Fibroblast of the aortic adventitia (primary cell): ENCODE measurements around the gene CLECL1. TPM values are rescaled to one million over a fixed set of nuclear protein-coding genes. Genes with fewer than 3 reads are reported as not detected.

Source experiments
- DNase-seq: peaks from one replicate; pipeline ENCODE4 v3.0.0-alpha.2; 2010; ENCODE audit warnings: low read depth
- H3K4me3 ChIP-seq: 2 replicates; pipeline ENCODE4 v1.5.1; 2011; ENCODE audit warnings: low read depth, mild to moderate bottlenecking, control low read depth, low read length, moderate library complexity
- total RNA-seq: library from RNA; depleted of rRNA; stranded (reverse); fragments of >200 nt; gene quantifications from 2 replicates; pipeline ENCODE4 v1.2.3, GENCODE V29; 2012; ENCODE audit warnings: low replicate concordance
- TF ChIP-seq, protein P1 (sequence below): IDR thresholded peaks from 2 replicates; pipeline ENCODE4 v1.5.1; 2011; ENCODE audit warnings: mild to moderate bottlenecking, low read length, control low read depth, inconsistent platforms; ENCODE audit not compliant: insufficient read depth

CLECL1 gene
- total RNA-seq, 1 donor: not detected

DNA sequence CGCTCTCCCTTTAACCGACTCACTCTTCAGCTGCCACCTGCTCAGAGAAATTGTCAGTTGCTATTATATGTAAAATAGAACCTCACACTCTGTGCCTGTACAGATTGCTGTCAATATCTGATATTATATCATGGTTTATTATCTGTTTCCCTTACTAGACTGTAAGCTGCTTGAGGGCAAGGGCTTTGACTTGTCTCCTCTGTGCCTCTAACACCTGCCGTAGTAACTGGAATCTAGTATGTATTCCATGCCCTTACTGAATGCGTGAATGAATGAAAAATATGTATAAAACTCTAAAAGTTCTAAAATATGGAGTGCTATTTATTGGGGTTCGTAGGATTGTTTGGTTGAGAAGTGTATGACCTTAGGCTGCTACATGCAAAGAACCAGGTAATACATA, 29.5 kb upstream of the CLECL1 start:
- H3K4me3 ChIP-seq: no peak overlapping the region
- TF ChIP-seq, protein P1, sequence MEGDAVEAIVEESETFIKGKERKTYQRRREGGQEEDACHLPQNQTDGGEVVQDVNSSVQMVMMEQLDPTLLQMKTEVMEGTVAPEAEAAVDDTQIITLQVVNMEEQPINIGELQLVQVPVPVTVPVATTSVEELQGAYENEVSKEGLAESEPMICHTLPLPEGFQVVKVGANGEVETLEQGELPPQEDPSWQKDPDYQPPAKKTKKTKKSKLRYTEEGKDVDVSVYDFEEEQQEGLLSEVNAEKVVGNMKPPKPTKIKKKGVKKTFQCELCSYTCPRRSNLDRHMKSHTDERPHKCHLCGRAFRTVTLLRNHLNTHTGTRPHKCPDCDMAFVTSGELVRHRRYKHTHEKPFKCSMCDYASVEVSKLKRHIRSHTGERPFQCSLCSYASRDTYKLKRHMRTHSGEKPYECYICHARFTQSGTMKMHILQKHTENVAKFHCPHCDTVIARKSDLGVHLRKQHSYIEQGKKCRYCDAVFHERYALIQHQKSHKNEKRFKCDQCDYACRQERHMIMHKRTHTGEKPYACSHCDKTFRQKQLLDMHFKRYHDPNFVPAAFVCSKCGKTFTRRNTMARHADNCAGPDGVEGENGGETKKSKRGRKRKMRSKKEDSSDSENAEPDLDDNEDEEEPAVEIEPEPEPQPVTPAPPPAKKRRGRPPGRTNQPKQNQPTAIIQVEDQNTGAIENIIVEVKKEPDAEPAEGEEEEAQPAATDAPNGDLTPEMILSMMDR: no peak
- DNase-seq: no peak

DNA sequence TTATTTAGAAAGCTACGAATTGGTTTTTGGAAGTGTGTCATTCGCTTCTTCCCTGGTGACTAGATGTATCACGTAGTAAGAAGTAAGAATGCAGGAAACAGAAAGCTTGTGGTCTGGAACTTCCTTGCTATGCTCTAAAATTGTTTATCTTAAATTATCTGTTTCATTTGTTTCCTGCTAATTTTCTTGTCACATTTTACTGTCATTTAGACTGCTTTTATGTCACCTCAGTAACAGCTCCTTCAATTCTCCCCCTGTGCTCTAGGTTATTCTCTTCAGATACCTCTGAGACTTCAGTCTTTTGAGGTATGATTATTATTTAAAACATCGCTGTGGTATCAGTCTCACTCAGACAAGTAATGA, 28.5 kb upstream of the CLECL1 start:
- TF ChIP-seq, protein P1: no peak
- DNase-seq: no peak
- no peak overlapping the region for H3K4me3 ChIP-seq

DNA sequence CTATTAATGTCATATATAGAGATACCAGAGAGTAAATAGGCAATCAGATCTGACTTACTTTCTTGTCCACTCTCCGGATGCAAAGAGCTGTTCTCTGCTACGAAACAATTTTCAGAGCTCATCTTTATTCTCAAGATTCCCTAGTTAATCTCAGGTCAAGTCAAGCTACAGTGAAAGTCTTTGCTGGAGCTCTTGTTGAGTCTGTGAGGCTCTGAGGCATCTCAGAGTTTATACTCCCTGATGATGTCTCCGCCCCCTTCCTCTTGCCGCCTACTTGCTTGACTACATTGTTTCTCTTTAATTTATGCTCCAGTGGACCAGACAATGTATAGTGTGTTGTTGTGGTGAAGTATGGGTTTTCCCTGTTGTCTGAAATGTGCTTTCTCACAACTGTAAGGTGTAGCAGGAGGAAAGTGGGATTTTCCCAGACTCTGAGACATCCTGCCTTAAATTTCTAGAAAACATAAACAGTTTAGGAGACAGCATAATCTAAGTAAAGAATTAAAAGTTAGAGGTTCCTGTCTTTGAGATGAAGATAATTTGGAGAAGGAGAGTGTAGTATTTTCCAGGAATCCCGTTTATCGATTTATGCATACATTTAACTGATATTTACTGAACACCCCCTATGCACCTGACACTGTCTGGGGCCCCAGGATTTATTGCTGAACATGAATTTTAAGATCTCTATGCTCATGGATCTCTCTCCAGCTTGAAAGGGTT, 28.0 kb upstream of the CLECL1 start, which contains the start of gene CD69:
TSS of gene CD69 (minus strand) at position 203 of the 720 bp plus-strand sequence. CDS start at position 122, 81 bp downstream.
- TF ChIP-seq, protein P1: no peak
- no peak within 1 kb of the TSS for H3K4me3 ChIP-seq
- no peak for DNase-seq

DNA sequence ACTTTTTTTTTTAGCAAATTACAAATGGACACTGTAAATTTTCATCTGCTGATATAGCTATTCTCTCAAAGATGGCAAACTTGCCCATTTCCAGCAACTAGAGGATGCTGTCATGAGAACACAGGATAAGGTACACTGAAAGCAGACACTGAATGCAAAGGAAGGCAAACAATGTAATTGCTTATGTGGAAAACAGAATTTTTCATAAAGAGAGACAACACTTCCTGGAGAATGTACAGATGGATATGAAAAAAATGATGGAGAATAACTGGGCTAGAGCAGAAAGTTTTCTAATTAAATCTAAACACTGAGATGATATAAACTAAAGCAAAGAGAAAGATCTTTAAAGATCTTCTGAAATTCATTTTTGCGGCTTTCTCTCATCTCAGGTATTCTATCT, 27.2 kb upstream of the CLECL1 start:
- no peak for DNase-seq
- TF ChIP-seq, protein P1: no peak
- no peak overlapping the region for H3K4me3 ChIP-seq

DNA sequence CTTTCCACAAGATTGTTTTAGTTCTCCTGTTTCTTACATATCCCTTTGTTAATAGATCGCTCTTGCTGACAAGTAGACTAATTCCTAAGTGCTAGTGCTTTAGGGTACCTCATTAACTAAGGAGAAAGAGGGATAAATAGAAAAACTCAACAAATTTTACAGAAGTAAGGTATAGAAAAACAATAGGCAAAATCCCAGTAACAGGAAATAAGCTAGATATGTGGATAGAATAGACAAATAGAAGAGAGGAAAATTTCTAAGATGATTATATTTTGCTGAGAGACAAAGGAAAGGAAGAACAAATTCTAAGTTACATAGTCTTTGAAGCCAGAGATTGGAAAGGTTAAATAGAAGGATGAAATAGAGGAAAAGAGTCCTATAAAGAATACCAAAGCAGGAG, 26.8 kb upstream of the CLECL1 start:
- TF ChIP-seq, protein P1: no peak
- no peak for DNase-seq
- H3K4me3 ChIP-seq: no peak overlapping the region

DNA sequence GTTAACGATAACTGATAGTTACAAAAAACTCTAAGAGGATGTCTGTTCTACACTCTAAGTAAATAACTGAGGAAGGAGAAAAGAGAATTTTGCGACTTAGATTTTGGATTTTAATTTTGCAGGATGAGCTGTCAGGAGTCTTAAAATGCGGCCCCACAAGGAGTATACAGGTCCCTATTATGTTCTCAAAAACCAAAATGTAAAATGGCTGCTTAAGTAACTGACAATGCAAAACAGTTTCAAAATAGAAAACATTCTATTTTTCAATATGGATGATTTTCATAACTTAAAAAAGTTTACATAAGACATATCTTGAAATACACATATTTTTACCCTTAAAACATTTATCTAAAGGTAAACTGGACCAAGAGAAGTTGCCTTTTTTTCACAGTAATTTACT, 25.2 kb upstream of the CLECL1 start:
- H3K4me3 ChIP-seq: no peak overlapping the region

More for the DNA sequence above, 25.2 kb upstream of the CLECL1 start:
- no peak for DNase-seq
- TF ChIP-seq, protein P1: no peak
